Inflammatory macrophage treated with lipopolysaccharide for 1 hour (primary cell): ENCODE measurements around the gene PRELID3B.
"Not testable (repeated sequence)": the region's sequence is repeated elsewhere in the genome, so short reads cannot be mapped to it uniquely, and the experiment has no call there.

ENCODE experiments used
- DNase-seq, 2 donors: peaks; one replicate each; pipeline ENCODE4 v3.0.0-alpha.2; 2020 to 2022

The PRELID3B gene

DNA sequence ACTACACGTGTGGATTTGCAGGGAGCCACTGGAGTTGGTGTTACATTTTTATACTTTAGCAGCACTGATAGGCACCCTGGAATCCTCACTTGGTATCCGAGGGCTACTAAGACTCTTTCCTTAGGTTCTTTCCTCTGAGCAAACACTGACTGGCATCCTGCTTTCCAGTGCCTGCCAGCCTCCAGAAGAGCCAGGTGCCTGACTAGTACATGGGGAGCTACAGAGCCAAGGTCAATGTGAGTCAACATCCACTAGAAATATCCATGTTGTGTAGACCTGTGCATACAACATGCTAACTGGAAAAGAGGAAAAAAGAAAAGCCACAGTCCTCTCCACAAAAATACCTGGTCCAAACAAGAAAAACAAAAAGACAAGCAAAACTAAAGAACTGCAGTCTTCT lies 17.5 kb downstream of the PRELID3B start:
- no peak for DNase-seq

- DNase-seq, result no peak
Observed at GRCh38 chr20:59024111-59024530, 18.5 kb downstream of the PRELID3B start.

DNA sequence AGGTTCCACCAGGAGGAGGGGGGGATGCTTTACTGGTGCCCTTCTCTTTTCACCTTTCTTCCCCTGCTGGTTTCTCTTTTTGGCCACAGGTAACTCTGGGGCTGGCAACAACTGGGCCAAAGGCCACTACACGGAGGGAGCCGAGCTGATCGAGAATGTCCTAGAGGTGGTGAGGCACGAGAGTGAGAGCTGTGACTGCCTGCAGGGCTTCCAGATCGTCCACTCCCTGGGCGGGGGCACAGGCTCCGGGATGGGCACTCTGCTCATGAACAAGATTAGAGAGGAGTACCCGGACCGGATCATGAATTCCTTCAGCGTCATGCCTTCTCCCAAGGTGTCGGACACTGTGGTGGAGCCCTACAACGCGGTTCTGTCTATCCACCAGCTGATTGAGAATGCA lies 19.0 kb downstream of the PRELID3B start:
- DNase-seq, result no peak

DNA sequence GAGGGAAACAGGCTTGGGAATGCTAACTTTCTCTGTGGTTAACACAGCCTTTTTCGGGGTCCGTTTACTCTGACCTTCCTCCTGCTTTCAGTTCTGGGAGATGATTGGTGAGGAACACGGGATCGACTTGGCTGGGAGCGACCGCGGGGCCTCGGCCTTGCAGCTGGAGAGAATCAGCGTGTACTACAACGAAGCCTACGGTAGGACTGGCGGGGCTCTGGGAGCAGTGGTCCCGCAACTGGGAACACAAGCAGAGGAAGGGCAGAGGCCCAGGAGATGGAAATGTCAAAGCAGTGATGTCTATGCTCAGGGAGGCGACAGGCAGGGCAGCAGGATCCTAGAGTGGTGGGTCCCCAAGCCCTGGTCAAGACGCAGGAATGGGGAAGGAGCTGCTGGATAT lies 19.8 kb downstream of the PRELID3B start:
- DNase-seq, result no peak

GRCh38 chr20:59020938-59021551 lies 21.5 kb downstream of the PRELID3B start:
- no peak for DNase-seq

- no peak for DNase-seq
Observed at GRCh38 chr20:59019217-59019616, 23.4 kb downstream of the PRELID3B start, which contains the start of gene TUBB1. Gene TUBB1 (plus strand): TSS chr20:59019429. CDS start chr20:59019523, 94 bp downstream.

DNA sequence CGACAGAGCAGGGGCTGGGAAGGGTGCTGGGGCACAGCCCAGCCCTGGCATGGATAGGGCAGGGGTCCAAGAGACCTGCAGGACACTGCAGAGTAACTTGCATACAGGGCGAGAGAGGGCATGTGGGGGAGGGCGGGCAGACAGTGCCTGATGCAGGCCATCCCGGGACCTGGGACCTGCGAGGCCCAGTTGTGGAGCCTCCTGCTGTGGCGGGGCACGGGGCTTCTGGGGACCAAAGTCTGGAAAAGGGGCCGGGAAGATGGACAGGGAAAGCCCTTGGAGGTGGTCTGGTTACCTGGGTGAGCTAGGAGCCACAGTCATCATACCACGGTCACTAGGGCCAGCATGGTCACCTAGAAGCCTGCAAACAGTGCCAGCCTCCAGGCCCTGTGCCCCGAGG lies 23.8 kb downstream of the PRELID3B start:
- DNase-seq, result no peak

DNA sequence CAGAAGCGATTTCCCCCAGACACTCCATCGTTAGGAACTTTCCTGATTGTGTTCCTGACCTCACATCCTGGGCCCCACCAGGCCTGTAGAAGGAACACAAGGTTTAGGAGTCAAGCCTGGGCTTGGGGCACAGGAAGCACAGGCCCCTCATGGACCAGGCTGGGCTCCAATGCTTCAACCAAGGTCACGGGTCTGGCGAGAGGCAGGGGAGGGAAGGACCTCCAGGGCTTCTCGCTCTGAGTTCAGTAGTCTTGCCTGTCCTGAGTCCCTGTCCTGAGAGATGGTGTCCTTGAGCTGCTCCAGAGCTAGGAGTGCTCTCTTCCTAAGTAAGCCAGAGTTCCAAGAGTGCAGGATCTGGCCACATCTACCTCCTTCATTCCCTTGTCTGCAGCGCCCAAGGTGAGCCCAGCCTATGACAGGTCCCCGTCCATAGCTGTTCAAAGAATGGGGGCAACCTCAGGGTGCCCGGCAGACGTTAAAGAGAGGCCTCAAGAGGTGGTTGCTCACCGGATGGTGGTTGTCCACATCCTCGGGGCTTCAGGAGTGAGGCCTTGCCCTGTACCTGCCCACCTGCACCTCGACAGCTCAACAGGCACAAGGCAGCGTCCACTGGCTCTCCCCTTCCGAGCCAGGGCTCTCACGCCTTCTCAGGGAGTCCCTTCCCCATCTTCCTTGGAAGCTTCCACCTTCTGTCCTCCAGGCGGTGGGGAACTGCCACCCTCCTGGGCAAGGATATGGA lies 24.9 kb downstream of the PRELID3B start:
- no peak for DNase-seq

GRCh38 chr20:59016795-59017492 lies 25.6 kb downstream of the PRELID3B start:
- DNase-seq, result no peak

DNA sequence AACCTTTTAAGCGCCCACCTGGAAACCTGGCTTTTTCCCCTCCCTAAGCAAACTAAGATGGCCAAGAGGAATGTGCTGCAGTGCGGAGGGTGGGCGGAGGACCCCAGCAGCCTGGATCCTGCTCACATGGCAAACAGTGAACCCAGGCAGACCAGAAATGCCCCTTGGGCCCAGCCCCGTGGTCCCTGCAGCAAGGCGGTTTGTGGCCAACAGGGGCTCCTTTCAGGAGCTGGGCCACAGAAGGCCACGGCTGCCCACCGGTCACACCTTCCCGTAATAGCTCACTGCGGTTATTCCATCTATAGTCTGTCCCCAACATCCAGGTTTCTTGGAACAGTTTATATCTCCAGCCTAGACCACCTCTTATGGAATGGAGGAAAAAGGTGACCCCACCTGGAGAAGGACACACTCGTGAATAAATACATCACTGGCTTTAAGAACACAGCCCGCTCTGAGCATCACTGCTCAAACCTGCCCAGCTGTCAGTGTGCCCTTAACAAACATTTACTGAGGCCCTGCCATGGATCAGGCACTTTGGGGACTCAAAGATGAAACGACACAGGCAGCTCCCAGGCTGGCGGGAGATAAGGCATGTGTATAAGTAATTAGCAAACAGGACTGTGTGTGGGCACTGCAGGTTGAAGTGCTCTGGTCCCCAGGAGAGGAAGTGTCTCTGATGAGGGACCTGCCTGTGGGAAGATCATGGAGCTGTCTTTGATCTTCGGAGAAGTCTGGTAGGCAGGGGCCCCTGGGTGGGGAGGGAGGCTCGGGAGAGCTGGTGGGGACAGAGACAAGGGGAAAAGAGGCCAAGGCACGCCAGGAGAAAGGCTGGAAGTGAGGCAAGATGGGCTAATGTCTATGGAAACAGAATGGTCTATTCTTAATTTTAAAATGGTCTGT lies 26.5 kb downstream of the PRELID3B start:
- DNase-seq, result no peak

DNA sequence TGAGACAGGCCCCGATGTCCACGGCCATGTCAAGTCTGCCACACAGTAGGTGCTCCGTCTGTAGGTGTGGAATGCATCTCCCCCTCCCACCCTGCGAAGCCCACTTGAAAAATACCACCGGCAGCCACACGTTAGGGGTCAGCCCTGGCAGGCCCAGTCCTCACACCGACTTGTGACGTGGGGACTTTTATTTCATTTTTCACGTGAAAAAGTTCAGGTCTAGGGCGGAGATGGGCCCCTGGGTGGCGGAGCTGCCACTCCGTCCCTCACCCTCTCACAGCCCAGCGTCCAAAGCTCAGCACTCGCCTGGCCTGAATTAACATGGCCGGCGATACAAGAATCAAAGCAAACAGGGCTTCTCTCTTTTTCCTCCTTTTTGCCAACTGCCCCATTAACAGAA lies 27.2 kb downstream of the PRELID3B start:
- DNase-seq, result no peak

DNA sequence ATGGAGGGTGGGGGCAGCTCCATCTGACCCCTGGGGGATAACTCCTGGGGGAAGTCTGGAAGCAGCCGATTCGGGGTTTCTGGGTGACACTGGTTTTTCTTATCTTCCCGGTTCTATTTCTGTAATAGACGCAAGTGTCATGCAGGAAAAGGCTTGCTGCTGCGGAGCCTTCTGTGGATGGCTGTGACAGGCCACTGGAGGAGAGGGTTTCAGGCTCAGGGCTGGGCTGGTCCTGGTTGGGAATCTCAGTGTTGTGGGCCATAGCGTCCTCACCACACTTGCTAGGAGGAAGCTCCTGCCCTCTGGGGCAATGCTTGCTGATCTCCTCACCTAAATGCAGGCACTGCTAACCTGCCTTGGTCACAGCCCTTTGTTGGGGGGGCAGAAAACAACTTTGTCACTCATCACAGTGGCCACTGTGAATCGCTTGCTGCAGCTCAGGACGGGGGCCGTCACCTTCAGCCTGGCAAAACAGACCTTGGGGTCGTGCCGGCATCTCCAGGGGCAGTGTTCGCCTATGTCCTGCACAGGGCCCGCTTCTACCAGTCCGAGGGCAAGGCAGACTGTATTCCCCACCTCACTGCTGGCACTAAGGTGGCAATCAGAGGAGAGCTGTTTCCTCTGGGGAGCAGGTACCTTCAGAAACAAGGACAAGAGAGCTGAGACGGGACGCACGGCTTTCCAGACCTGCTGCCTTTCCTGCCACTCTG lies 27.8 kb downstream of the PRELID3B start:
- DNase-seq, result no peak

- DNase-seq, result no peak
Observed at GRCh38 chr20:59013959-59014608, 28.5 kb downstream of the PRELID3B start.

DNA sequence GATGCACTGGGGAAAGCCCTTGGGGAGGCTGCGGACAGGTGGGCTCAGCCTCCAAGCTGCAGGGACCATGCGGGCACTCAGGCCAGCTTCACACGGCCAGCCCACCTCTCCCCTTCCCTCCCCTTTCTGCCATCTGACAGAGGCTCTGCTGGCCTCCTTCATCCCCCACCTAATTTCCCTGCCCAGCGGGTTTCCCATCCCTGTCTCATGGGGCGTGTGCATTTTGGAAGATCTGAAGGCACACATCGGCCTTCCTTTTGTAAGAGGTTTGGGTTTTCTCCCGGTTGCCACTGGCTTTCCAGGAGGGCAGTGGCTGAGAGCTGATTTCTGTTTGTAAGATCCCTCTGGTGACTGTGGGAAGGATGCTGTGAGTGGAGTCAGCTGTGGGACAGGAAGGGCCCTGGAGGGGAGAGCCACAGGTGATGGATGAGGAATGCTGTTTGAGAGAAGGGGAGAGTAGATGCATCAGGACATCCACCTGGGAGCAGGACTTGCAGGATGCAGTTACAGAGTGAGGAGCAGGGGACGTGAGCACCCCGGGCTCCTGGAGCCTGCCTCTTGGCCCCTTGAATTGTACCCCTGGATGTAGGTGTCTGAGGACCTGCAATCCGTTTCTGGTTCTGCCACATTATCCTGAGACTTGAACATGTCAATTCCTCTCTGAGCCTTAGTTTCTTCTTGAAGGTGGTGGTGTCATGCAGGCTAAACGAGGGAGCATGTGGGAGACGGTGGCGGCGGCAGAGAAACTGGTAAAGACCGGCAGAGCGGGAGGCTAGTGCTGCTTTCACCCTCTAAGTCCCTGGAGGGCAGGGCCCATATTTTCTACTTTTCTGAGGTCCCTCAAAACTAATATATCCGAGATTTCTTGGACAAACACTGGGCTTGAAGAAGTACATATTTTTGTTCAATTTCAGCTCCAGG lies 29.3 kb downstream of the PRELID3B start:
- DNase-seq, result no peak

DNA sequence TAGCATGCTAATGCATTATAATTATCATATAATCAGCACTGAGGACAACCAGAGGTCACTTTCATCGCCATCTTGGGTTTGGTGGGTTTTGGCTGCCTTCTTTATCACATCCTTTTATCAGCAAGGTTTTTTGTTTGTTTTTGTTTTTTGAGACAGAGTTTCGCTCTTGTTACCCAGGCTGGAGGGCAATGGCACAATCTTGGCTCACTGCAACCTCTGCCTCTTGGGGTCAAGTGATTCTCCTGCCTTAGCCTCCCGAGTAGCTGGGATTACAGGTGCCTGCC lies 30.8 kb downstream of the PRELID3B start:
- not testable (repeated sequence) for DNase-seq

- peak; percentile 63 to 64 for DNase-seq
Observed at GRCh38 chr20:59010995-59011873, 31.4 kb downstream of the PRELID3B start.

- DNase-seq, result no peak
Observed at GRCh38 chr20:59010321-59010994, 32.1 kb downstream of the PRELID3B start.

DNA sequence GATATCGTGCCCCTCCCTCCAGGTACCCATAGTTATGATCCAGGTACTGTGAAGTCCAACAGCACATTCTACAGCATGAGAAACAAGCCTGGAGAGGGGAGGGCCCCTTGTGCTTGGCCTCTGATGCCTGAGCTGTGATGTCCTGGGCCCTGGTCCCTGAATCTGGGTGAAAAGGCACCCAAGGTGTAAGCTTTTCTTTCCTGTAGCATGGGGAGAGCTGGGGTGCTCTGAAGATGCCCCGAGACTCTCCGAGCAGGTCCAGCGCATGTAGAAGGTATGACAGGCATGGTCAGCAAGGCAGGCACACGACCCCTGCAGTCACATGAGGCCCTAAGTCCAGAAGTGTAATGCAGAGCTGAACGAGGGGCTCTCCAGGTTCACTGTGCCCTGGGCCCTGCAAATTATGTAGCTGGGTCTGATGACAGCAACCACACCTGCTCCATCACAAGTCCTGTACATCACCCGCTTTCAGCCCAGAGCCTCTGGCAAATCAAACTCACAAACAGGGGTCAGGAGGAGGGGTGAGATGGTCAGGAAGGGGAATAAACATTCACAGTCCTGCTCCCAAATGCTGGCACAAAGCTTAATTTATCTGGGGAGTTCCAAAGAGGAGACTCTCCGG lies 33.8 kb downstream of the PRELID3B start:
- no peak for DNase-seq
